Measurements from ENCODE around the gene SPDYE2. TPM values are rescaled to one million over a fixed set of nuclear protein-coding genes. Genes with fewer than 3 reads are reported as not detected.
"Not testable (repeated sequence)": the region's sequence is repeated elsewhere in the genome, so short reads cannot be mapped to it uniquely, and the experiment has no call there.

SPDYE2 gene
- total RNA-seq, 1 donor from 2014 or later: not detected

DNA sequence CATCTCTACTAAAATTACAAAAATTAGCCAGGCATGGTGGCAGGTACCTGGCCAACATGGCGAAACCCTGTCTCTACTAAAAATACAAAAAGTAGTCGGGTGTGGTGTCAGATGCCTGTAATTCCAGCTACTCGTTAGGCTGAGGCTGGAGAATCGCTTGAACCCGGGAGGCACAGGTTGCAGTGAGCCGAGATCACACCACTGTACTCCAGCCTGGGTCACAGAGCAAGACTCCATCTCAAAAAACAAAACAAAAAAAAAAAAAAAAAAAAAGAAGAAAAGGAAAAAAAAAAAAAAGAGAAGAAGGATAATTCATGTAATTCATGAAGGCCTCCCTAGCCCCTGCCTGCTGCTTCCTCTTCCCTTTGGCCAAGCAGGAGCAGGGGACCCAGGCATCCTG is 10.4 kb upstream of the SPDYE2 start:
- not testable (repeated sequence) for DNase-seq (ENCODE audit: low read depth in 2 of 2)

DNA sequence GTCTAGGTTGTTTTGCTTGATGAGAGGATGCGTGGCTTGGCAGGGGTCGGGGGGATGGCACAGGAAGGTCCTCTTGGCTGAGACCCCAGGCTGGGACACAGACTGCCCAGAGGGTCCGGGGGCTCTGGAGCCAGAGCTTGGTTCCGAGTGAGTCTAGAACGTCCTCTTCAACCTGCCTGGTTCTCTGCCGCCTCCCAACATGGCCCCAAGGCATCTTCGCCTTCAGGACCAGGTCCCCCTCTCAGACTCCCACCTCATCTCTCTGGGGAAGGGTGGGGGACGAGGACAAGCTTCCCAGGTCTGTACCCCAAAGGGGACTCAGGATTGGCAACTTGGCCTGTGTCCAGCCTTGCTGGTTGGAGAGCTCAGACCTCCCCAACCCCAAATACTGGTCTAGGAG is 8.9 kb upstream of the SPDYE2 start:
- DNase-seq (ENCODE audit: low read depth in 2 of 2): not testable (repeated sequence)

DNA sequence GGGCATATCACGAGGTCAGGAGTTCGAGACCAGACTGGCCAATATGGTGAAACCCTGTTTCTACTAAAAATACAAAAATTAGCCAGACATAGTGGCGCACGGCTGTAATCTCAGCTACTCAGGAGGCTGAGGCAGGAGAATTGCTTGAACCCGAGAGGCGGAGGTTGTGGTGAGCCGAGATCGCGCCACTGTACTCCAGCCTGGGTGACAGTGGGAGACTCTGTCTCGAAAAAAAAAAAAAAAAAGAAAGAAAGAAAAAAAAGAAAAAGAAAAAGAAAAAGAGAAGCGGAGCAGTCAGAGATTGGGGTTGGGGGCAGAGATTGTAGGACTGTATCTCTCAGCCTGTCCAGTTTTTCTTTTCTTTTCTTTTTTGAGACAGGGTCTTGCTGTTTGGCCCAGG is 8.3 kb upstream of the SPDYE2 start:
- DNase-seq (ENCODE audit: low read depth in 2 of 2): not testable (repeated sequence)

DNA sequence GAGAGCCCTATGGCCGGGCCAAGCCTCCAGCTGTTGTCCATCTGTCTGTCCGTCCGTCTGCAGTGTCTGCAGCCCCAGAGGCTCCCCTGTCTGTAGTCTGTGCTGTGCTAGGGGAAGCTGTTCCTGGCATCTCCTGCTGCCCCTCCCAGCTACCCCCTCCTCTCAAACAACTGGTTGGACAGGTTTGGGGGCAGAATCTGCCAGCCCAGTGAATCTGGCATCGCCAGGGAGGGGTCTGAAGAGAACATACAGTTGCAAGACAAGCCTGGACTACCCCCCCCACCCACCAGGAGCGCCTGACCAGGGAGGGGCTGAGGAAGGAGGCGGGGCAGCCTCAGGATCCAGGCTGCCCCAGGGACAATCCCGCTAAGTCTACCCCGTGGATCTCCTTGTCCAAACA is 7.4 kb upstream of the SPDYE2 start, which contains the start of gene UPK3BL2:
Gene UPK3BL2, minus strand, starts transcription at position 101 of the 400 bp plus-strand sequence. Its CDS starts 60 bp downstream, at position 41.
- not testable (repeated sequence) for DNase-seq (ENCODE audit: low read depth in 2 of 2)

DNA sequence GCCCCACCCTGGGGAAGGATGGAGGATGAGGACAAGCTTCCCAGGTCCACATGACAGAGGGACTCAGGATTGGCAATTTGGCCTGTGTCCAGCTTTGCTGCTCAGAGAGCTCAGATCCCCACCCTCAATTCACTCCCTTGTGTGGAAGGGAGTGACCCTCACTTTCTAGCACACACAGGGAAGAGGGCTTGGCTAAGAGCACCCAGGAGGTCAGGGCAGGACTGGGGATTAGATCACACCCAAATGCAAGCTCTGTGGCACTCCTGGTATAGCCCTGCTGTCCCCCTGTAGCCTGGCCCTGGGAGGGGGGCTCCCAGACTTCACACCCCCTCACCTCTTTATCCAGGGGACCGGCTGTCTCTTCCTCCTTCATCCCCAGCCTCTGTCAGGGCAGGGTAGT is 6.7 kb upstream of the SPDYE2 start:
- DNase-seq (ENCODE audit: low read depth in 2 of 2): not testable (repeated sequence)

DNA sequence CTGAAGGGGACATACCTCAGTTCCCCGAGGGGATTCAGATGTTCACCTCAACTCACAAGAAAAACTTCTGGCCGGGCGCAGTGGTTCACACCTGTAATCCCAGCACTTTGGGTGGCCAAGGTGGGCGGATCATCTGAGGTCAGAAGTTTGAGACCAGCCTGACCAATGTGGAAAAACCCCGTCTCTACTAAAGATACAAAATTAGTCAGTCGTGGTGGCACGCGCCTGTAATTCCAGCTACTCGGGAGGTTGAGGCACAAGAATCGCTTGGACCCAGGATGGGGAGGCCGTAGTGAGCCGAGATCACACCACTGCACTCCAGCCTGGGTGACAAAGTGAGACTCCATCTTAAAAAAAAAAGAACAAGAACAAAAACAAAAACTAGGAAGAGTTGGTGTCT is 5.7 kb upstream of the SPDYE2 start:
- DNase-seq (ENCODE audit: low read depth in 2 of 2): not testable (repeated sequence)

DNA sequence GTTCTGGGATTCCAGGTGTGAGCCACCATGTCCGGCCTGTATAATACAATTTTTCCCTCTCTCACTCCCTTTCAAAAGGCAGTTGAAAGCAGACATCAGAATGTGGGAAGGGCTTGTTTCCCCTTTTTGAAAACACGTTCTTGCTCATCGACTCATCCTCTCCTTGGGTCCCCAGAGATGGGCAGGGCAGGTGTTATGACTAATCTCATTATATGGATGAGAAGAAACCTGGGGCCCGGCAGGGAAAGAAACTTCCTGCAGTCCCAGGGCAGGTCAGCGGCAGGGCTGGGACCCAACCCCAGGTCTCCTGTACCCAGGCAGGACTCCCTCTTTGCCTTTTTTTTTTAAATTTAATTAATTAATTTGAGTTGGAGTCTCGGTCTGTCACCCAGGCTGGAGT is 4.7 kb upstream of the SPDYE2 start:
- DNase-seq (ENCODE audit: low read depth in 2 of 2): not testable (repeated sequence)

DNA sequence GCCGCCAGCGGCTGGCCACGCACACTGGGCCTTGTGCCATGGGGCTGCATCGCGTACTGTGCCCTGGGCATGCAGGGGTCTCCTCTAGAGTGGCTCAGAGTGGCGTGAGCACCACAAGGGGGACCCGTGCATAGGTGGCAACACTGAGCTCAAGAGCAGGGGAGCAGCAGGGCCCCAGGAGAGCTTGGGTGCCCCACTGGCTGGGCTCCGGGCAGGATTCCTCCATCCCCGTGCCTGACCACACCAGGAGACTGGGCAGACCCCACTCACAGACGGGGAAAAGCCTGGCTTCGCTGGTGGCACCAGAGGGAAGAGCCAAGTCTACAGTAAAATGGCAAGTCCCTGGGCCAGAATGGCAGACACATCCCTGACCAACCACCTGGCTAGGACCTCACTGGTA is 17.6 kb downstream of the SPDYE2 start:
- DNase-seq (ENCODE audit: low read depth in 2 of 2): peak in 1 of 2 donors; percentile 0

DNA sequence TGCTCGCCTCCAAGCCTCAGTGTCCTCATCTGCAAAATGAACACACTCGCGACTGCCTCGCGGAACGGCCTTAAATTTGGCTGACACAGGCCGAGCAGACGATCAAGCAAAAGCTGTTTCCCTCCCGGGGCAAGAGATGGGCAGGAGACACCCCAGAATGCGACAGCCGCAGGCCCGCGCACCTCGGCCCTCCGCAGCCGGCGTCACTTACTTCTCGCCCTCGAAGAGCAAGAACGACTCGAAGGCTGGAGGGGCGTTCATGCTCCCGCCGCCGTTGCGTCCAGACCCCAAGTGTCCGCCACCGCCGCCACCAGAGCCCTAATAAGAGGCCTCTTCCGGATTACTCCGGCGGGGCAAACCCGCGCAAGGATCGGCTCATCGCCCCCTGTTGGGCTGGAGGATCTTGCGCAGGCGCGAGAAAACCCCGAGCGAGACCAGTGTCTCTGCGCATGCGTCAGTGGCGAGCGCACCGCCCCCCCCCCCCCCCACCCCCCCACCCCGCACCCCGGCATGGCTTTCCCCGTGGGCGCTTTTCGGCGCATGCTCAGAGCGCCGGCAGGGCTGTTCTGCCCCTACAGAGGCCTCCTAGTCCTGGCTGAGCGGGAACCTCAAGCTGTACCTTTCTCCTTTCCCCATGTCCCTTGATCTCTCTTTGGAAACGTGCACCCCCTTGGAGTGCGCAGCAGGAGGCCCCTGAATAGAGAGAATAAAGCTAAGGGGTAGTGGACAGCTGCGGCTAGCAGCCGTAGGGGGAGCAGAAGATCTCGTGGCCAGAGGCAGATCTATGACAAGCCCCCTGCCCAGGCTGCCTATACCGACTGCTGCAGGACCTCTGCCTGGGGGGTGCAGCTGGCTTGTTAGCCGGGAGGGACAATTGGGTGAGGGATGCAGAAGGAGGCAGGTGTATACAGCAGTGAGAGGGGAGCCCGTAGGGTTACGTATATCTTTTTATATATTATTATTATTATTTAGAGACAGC is 21.5 kb downstream of the SPDYE2 start, which contains the start of gene POLR2J3:
Gene POLR2J3, minus strand, starts transcription at position 323 of the 979 bp plus-strand sequence. Its CDS starts 62 bp downstream, at position 261.
- peak in 1 of 2 donors; percentile 94 for DNase-seq (ENCODE audit: low read depth in 2 of 2)

DNA sequence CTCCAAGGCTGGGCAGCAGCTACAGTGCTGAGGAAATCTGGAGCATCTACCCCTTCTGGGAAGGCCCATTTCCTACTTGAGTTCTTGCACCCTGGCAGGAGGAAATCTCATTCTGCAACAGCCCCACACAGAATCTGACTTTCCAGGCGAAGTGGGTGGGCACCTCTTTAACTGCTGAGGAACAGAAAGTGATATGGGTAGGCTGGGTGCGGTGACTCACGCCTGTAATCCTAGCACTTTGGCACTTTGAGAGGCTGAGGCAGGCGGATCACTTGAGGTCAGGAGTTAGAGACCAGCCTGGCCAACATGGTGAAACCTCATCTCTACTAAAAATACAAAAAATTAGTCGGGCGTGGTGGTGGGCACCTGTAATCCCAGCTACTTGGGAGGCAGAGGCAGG is 23.6 kb downstream of the SPDYE2 start:
- DNase-seq (ENCODE audit: low read depth in 2 of 2): not testable (repeated sequence)

DNA sequence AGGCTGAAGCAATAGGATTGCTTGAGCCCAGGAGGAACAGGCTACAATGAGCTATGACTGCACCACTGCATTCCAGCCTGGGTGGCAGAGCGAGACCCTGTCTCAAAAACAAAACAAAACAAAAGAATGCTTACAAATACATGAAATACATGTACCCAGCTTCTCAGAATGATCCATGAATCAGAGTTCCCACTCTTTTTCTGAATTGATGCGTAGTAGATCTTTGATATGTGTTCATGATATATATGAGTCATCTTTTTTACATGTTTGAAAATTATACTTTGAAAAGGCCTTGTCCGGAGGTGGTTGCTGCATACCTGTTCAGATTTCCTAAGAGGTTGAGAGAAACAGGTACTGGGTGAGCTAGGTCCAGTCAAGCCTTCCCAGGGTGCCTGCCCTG is 25.3 kb downstream of the SPDYE2 start:
- not testable (repeated sequence) for DNase-seq (ENCODE audit: low read depth in 2 of 2)

DNA sequence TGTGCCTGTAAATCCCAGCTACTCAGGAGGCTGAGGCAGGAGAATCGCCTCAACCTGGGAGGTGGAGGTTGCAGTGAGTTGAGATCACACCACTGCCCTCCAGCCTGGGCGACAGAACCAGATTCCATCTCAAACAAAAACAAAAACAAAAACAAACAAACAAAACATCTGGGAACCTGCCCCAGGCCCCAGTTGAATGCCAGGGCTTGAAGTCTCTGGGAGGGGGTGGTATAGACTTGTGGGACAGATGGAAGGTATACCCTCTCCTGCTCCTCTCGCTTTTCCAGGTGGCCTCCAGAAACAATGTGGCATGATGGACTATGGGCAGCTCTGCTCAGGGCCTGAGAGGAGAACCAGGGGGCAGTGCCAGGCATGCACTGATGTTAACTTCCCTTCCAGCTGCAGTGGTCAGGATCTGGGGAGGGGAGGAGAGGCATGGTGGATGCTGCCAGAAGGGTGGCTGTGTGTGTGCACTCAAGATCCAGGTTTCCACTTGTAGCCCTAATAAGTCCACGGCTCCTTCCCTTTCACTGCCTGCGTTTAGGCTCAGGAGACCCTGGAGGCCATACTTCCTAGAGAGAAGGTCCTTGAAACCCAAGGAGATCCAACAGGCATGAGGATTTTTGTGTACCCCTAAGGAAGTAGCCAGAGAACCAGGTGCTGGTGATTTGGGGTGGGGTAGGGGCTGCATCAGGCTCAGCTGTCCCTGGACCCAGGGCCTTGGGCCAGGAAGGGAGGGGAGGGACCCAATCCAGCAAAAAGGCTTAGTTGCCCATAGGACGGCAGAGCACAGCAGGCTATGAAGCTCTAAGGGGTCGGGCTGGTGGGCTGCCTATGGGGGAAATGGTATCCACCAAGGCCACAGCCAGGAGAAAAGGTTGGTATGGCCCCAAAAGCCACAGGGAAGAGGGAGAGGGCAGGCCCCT is 26.6 kb downstream of the SPDYE2 start:
- DNase-seq (ENCODE audit: low read depth in 2 of 2): peak in 1 of 2 donors; percentile 0

DNA sequence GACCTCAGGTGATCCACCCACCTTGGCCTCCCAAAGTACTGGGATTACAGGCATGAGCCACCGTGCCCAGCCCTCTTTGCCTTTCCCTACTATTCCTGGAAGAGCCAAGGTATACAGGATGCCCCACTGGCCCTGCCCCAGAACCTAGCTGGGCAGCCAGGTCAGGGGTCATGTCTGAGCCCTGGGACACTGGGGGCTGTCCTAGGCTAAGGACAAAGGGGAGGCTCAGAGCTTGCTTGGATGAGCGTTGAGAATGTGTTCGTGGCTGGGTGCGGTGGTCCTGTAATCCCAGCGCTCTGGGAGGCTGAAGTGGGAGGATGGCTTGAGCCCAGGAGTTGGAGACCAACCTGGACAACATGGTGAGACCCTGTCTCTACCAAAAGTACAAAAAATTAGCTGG is 27.5 kb downstream of the SPDYE2 start:
- DNase-seq (ENCODE audit: low read depth in 2 of 2): not testable (repeated sequence)

DNA sequence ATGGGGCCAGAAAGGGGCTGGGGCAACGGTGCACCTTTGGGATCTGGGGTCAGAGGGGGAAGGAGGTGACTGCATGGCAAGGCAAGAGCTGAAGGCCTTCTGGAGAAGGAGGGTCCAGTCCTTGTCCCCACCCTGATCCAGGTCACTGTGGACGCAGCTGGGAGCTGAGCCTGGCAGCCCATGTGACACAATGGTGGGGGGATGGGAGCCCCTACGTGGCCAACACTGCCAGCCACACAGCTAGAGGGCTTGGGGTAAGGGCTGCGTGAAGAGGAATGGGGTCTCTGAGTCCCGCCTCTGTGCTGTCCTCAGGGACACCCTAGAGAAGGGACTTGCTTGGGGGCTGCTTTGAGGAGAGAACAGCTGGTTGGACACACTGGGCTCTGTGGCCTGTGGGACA is 30.7 kb downstream of the SPDYE2 start:
- DNase-seq (ENCODE audit: low read depth in 2 of 2): not testable (repeated sequence)

DNA sequence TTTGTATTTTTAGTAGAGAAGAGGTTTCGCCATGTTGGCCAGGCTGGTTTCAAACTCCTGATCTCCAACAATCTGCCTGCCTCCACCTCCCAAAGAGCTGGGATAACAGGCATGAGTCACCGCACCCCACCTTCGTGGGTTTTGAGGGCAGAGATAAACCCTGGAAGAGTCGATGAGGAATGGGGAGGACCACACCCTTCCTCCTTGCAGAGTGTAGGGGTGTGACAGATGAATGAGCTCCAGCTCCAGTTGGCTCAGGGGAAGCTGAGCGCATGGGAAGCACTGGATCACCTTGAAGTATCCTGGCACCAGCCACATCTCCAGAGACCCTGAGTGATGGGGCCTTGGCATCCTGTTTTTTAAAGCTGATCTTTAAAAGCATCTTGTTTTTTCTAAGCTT is 32.5 kb downstream of the SPDYE2 start:
- not testable (repeated sequence) for DNase-seq (ENCODE audit: low read depth in 2 of 2)

DNA sequence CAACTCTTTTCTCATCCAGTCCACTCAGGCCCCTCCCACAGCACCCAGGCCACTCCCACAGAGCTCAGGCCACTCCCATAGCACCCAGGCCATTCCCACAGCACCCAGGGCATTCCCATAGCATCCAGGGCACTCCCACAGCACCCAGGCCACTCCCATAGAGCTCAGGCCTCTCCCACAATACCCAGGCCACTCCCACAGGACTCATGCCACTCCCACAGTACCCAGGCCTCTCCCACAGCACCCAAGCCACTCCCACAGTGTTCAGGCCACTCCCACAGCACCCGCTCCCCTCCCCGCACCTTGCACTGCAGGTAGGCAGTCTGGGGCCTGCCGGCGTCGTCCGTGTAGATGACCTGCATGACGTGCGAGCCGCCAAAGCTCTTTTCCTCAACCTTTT is 38.8 kb downstream of the SPDYE2 start:
- not testable (repeated sequence) for DNase-seq (ENCODE audit: low read depth in 2 of 2)

DNA sequence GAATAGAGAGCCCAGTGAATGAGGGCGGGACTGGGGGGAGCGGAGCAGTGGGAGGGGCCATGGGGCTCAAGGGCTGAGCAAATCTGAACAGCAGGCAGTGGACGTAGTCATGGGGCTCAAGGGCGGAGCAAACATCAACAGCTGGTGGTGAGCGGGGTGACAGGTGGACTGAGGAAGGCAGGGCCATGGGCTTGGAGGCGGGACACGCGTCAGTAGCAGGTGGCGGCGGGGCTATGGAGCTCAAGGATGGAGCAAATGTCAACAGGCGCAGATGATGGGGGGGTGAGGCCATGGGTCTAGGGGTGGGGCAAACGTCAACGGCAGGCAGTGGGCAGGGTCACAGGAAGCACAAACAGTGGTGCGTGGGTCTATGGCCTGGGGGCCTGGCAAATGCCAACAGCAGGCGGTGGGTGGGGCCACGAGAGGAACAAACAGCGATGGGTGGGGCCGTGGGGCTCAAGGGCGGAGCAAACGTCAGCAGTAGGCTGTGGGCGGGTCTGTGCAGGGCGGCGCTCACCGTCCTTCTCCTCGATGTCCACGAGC is 41.5 kb downstream of the SPDYE2 start:
- DNase-seq (ENCODE audit: low read depth in 2 of 2): not testable (repeated sequence)

DNA sequence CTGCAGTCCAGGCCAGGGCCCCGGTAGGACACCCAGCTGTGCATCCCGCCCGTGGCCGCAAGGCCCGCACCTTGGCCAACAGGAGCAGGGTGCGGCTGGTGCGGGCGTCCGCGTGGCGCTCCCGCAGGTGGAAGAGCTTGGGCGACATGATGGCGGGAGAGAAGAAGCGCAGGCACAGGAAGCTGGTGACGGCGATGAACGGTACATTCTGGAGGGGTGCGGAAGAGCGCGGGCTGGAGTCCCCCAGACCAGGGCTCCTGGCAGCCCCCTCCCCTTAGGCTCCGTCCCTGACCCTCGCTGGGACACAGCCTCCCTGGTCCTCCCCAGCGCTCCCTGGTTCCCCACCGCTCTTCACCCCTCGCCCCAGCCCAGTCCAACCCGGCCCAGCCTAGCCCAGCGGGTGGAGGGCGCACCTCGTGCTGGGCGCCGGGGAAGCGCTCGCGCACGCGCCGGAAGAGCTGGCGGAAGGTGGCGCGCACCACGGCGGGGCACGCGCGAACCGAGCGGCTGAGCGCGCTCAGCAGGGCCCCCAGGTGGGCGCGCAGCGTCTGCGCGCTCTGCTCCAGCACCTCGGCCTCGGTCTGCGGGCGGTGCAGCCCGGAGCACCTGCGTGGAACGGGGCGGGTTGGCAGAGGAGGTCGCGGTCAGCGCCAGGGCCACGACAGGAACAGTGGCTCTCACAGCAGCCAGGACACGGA is 42.8 kb downstream of the SPDYE2 start:
- DNase-seq (ENCODE audit: low read depth in 2 of 2): not testable (repeated sequence)

DNA sequence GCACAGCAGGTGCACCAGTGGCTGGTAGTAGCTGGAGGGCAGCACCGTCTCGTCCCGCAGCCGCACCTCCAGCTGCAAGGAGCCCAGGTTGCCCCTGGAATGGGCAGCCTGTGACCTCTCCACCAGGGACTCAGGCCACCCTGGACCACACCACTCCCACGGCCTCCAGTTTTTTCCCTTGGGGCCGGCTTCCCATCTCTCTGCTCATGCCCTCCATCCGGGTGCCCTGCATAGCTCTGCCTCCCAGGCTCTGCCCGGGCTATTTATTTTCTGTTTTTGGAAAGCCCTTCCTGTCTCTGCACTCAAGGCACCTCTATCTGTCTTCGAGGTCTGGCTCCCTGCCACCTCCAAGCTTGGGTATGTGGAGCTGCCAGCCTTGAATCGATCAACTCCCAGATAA is 45.0 kb downstream of the SPDYE2 start:
- DNase-seq (ENCODE audit: low read depth in 2 of 2): not testable (repeated sequence)

DNA sequence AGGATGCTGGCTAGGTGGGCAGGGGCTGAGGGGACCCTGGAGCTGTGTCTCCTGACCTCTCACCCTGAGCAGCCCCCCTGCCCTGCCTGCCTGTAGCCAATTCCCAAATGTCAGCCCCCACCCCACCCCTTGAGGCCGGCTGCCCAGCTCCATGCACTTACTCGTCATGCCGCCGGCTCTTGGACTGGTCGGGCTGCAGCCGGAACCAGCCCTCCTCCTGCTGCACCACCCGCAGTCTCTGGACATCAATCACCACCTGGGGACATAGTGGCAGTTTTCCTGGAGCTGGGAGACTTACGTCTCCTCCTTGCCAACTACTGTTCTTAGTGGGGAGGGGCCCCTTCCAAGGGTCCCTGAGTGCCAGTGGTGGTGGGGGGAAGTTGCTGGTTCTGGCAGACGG is 48.7 kb downstream of the SPDYE2 start:
- DNase-seq (ENCODE audit: low read depth in 2 of 2): not testable (repeated sequence)

DNA sequence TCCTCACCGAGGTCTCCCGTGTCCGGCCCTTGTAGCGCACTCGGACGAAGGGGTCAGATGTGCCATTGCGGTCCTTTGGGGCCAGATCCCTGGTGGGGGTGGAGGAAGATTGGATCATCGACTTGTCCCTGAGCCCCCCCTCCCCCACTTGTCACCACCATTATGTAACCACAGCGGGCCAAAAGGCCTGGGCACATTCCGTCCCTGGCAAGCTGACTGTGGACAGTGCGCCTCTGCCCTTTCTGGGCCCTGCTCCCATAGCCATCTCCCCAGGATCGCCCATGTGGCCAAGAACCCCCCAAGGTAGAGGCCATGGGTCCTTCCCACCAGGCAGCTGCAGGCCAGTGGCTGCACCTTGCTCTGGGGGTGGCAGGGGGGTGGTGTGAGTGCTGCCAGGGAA is 51.3 kb downstream of the SPDYE2 start:
- DNase-seq (ENCODE audit: low read depth in 2 of 2): not testable (repeated sequence)
